Left lung (tissue), 10 donors: ENCODE measurements around the gene EGFL7. TPM values are rescaled to one million over a fixed set of nuclear protein-coding genes. Genes with fewer than 3 reads are reported as not detected.

Experiments
- ATAC-seq: fragments of 200-7000 bp; cut with Tn5 transposase; one replicate; pipeline ENCODE4 v1.9.1; 2020; ENCODE audit warnings: moderate library complexity
- DNase-seq, 4 donors: peaks; one replicate each; pipeline ENCODE4 v3.0.0-alpha.2; 2013 to 2020
- H3K27ac ChIP-seq, 2 donors: fragments of 200-600 bp; sonication (generic) in 1 of 2; one replicate each; pipeline versions ENCODE4 v1.5.0 to v1.8.0; 2020 to 2021
- H3K27me3 ChIP-seq, 2 donors: fragments of 200-600 bp; sonication (generic) in 1 of 2; one replicate each; pipeline versions ENCODE4 v1.5.0 to v1.8.0; 2020 to 2021
- H3K36me3 ChIP-seq, 2 donors: fragments of 200-600 bp; sonication (generic) in 1 of 2; one replicate each; pipeline versions ENCODE4 v1.5.0 to v1.8.0; 2020 to 2021
- H3K4me1 ChIP-seq, 2 donors: fragments of 200-600 bp; one replicate each; pipeline ENCODE4 v1.8.0; 2021
- H3K4me3 ChIP-seq, 2 donors: fragments of 200-600 bp; sonication (generic) in 1 of 2; one replicate each; pipeline versions ENCODE4 v1.5.0 to v1.8.0; 2020 to 2021; ENCODE audit warnings: mild to moderate bottlenecking in 1 of 2
- H3K9me3 ChIP-seq, 2 donors: fragments of 200-600 bp; sonication (generic) in 1 of 2; one replicate each; pipeline versions ENCODE4 v1.5.0 to v1.8.0; 2020 to 2021
- intact Hi-C, 2 donors: fragments of 100-400 bp; cut with DNase I; formaldehyde crosslinking; loops; one replicate each; pipeline versions ENCODE4 v1.11.2 to v1.14.2; 2022
- microRNA-seq, 2 donors: library from miRNA; unstranded; fragments of <30 nt; microRNA quantifications; one replicate each; pipeline ENCODE4, GENCODE V29; 2019
- polyA plus RNA-seq, 6 donors: library from polyadenylated mRNA; unstranded; fragments of 120-200 nt; gene quantifications; one replicate each; pipeline ENCODE4 v1.2.1, GENCODE V29; 2013; ENCODE audit not compliant: insufficient read length in 6 of 6
- total RNA-seq, 2 donors: library from RNA; stranded (reverse); fragmentation: NEBNext Ultra II Directional; extraction: Animal tissue kit (Norgen Biotek cat#: 25700); gene quantifications; one replicate each; pipeline ENCODE4 v1.2.1, GENCODE V29; 2021
- TF ChIP-seq, protein P1 (sequence below), 2 donors: fragments of 200-600 bp; sonication (generic) in 1 of 2; IDR thresholded peaks; one replicate each; pipeline versions ENCODE4 v1.5.0 to v1.8.0; 2021; ENCODE audit warnings: antibody characterized with exemption in 2 of 2
- donor health status: DM: no; HTN: yes; CAD: no.
- donor health status: DM: no; HTN: no; CAD: no.

Gene EGFL7
- total and polyA plus RNA-seq, 8 donors = 65.7 to 165 (median 101) TPM

- intact Hi-C loops = no loop called here
- ATAC-seq = peak; percentile 2
- Histone ChIP-seq H3K27ac (peak overlapping the region in 1 of 2 donors; percentile 64), H3K36me3 (peaks cover 0 to 49% of the 10 kb centered on the region in 2 donors), H3K4me1 (peaks cover 6 to 82% of the 10 kb centered on the region in 2 donors), H3K4me3 (no peak overlapping the region), H3K9me3 (no peaks in the 10 kb centered on the region), H3K27me3 (peaks cover 0 to 14% of the 10 kb centered on the region in 2 donors)
- TF ChIP-seq, protein P1, sequence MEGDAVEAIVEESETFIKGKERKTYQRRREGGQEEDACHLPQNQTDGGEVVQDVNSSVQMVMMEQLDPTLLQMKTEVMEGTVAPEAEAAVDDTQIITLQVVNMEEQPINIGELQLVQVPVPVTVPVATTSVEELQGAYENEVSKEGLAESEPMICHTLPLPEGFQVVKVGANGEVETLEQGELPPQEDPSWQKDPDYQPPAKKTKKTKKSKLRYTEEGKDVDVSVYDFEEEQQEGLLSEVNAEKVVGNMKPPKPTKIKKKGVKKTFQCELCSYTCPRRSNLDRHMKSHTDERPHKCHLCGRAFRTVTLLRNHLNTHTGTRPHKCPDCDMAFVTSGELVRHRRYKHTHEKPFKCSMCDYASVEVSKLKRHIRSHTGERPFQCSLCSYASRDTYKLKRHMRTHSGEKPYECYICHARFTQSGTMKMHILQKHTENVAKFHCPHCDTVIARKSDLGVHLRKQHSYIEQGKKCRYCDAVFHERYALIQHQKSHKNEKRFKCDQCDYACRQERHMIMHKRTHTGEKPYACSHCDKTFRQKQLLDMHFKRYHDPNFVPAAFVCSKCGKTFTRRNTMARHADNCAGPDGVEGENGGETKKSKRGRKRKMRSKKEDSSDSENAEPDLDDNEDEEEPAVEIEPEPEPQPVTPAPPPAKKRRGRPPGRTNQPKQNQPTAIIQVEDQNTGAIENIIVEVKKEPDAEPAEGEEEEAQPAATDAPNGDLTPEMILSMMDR (IDR thresholded peaks at IDR 0.05) = no peak
- DNase-seq = peak in 1 of 4 donors; percentile 70
These were observed 57.7 kb downstream of the EGFL7 start for GRCh38 chr9:136720251-136720897.

- no peak overlapping the region for H3K4me3 ChIP-seq
- H3K9me3 ChIP-seq = no peaks in the 10 kb centered on the region
- H3K4me1 ChIP-seq = peaks cover 11 to 82% of the 10 kb centered on the region in 2 donors
- TF ChIP-seq, protein P1 (IDR thresholded peaks at IDR 0.05) = no peak
- ATAC-seq = no peak
- DNase-seq = peak in 1 of 4 donors; percentile 71
- intact Hi-C loops = no loop called here
- H3K27ac ChIP-seq = peak overlapping the region in 1 of 2 donors; percentile 64
- peaks cover 0 to 54% of the 10 kb centered on the region in 2 donors for H3K36me3 ChIP-seq
- peaks cover 0 to 11% of the 10 kb centered on the region in 2 donors for H3K27me3 ChIP-seq
These were observed 58.2 kb downstream of the EGFL7 start for GRCh38 chr9:136720898-136721338.

DNA sequence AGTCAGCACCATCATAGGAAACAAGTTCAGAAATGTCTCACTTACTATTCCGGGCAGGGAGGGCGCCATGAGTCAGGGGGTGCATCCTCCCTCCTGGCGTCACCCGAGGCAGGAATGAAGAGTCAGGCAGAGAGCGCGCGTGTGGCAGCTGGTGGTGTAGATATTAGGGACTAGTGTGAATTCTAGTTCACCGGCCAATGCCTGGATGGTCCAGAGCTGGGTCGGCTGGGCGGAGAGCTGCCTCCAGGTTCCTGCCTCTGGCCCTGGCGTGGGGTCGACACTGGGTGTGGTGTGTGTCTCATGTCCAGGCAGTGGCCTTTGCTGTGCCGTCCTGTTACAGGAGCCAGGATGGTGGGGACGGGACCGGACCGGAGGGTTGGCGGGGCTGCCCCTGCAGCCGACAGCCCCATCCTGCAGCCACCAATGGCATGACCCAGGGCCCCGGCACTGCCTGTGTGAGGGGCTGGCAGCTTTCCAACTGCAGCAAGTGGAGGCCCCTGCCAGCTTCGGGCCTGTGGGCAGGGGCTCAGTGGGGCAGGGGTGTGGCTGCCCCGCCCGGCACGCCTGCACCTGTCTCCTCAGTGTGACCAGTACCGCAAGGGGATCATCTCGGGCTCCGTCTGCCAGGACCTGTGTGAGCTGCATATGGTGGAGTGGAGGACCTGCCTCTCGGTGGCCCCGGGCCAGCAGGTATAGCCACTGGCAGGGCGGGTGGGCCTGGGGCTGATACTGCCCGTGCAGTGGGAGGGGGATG lies 58.8 kb downstream of the EGFL7 start:
- Histone ChIP-seq H3K9me3 (no peaks in the 10 kb centered on the region), H3K4me3 (no peak overlapping the region), H3K27me3 (peaks cover 0 to 11% of the 10 kb centered on the region in 2 donors), H3K4me1 (peaks cover 17 to 82% of the 10 kb centered on the region in 2 donors), H3K36me3 (peaks cover 0 to 60% of the 10 kb centered on the region in 2 donors), H3K27ac (peak overlapping the region in 1 of 2 donors; percentile 64)
- intact Hi-C loops = no loop called here
- ATAC-seq (no peak), DNase-seq (peak in 1 of 4 donors; percentile 74)
- TF ChIP-seq, protein P1 (IDR thresholded peaks at IDR 0.05) = no peak

Small RNA genes lying within 50 kb of the gene (microRNA-seq; reads per million reads assigned to microRNA genes)
- gene MIR126 = 199,067 to 330,528 reads per million in 2 donors

Other genes starting within 250 kb of the EGFL7 start
- 10 to 100 TPM; 12.0 TPM for gene INPP5E, start 223.1 kb upstream of the EGFL7 start, total RNA-seq
- 10 to 100 TPM; 11.4 to 19.8 (median 14.3) TPM for gene INPP5E, start 223.1 kb upstream of the EGFL7 start, polyA plus RNA-seq
- gene SEC16A, start 179.9 kb upstream of the EGFL7 start, total RNA-seq = 10 to 100 TPM; 77.8 to 79.5 TPM
- gene SEC16A, start 179.9 kb upstream of the EGFL7 start, polyA plus RNA-seq = 10 to 100 TPM; 51.2 to 69.4 (median 56.5) TPM
- gene NOTCH1, start 116.9 kb upstream of the EGFL7 start, total RNA-seq = 100 to 1,000 TPM in 1 of 2 donors, 10 to 100 TPM in 1; 65.1 to 102 TPM
- gene NOTCH1, start 116.9 kb upstream of the EGFL7 start, polyA plus RNA-seq = 10 to 100 TPM; 21.7 to 41.7 (median 30.4) TPM
- gene AGPAT2, start 24.5 kb downstream of the EGFL7 start, total RNA-seq = 100 to 1,000 TPM; 127 to 170 TPM
- 10 to 100 TPM; 24.9 to 48.3 (median 31.9) TPM for gene AGPAT2, start 24.5 kb downstream of the EGFL7 start, polyA plus RNA-seq
- 10 to 100 TPM; 12.6 to 12.7 TPM for gene DIPK1B, start 49.7 kb downstream of the EGFL7 start, total RNA-seq
- 10 to 100 TPM; 23.7 to 37.4 (median 30.6) TPM for gene DIPK1B, start 49.7 kb downstream of the EGFL7 start, polyA plus RNA-seq
- 10 to 100 TPM in 1 of 2 donors, under 1 TPM in 1; 0.32 to 10.0 TPM for gene LCN10, start 80.0 kb downstream of the EGFL7 start, total RNA-seq
- under 1 TPM in 4 of 6 donors, not detected in 2; 0.11 to 0.44 (median 0.21) TPM for gene LCN10, start 80.0 kb downstream of the EGFL7 start, polyA plus RNA-seq
- 10 to 100 TPM in 1 of 2 donors, under 1 TPM in 1; 0.38 to 18.9 TPM for gene LCN6, start 85.6 kb downstream of the EGFL7 start, total RNA-seq
- gene LCN6, start 85.6 kb downstream of the EGFL7 start, polyA plus RNA-seq = not detected
- gene LCN8, start 95.3 kb downstream of the EGFL7 start, total RNA-seq = not detected
- gene LCN8, start 95.3 kb downstream of the EGFL7 start, polyA plus RNA-seq = not detected
- gene LCN15, start 101.6 kb downstream of the EGFL7 start, total RNA-seq = not detected
- under 1 TPM in 5 of 6 donors, not detected in 1; 0.06 to 0.18 (median 0.07) TPM for gene LCN15, start 101.6 kb downstream of the EGFL7 start, polyA plus RNA-seq
- 10 to 100 TPM; 74.3 to 76.6 TPM for gene TMEM141, start 128.4 kb downstream of the EGFL7 start, total RNA-seq
- gene TMEM141, start 128.4 kb downstream of the EGFL7 start, polyA plus RNA-seq = 10 to 100 TPM; 49.3 to 57.7 (median 52.8) TPM
- under 1 TPM in 1 of 2 donors, not detected in 1; 0.44 TPM for gene CCDC183, start 133.4 kb downstream of the EGFL7 start, total RNA-seq
- gene CCDC183, start 133.4 kb downstream of the EGFL7 start, polyA plus RNA-seq = 10 to 100 TPM in 4 of 6 donors, 1 to 10 TPM in 2; 5.3 to 11.7 (median 10.0) TPM
- 10 to 100 TPM; 75.9 to 80.8 TPM for gene RABL6, start 145.0 kb downstream of the EGFL7 start, total RNA-seq
- gene RABL6, start 145.0 kb downstream of the EGFL7 start, polyA plus RNA-seq = 10 to 100 TPM; 49.5 to 71.5 (median 56.1) TPM
- 1 to 10 TPM; 1.7 to 2.6 TPM for gene AJM1, start 179.6 kb downstream of the EGFL7 start, total RNA-seq
- gene AJM1, start 179.6 kb downstream of the EGFL7 start, polyA plus RNA-seq = 1 to 10 TPM in 4 of 6 donors, under 1 TPM in 2; 0.59 to 1.8 (median 1.1) TPM
- gene PHPT1, start 186.5 kb downstream of the EGFL7 start, total RNA-seq = 100 to 1,000 TPM; 118 to 151 TPM
- gene PHPT1, start 186.5 kb downstream of the EGFL7 start, polyA plus RNA-seq = 100 to 1,000 TPM in 2 of 6 donors, 10 to 100 TPM in 4; 66.1 to 124 (median 90.3) TPM
- gene MAMDC4, start 189.4 kb downstream of the EGFL7 start, total RNA-seq = 10 to 100 TPM; 14.7 to 16.0 TPM
- 1 to 10 TPM; 5.3 to 9.9 (median 7.4) TPM for gene MAMDC4, start 189.4 kb downstream of the EGFL7 start, polyA plus RNA-seq
- gene EDF1, start 203.4 kb downstream of the EGFL7 start, total RNA-seq = 100 to 1,000 TPM; 247 to 288 TPM
- 100 to 1,000 TPM; 339 to 408 (median 377) TPM for gene EDF1, start 203.4 kb downstream of the EGFL7 start, polyA plus RNA-seq
- 10 to 100 TPM; 17.2 to 22.4 TPM for gene TRAF2, start 223.6 kb downstream of the EGFL7 start, total RNA-seq
- 10 to 100 TPM; 12.4 to 16.3 (median 14.6) TPM for gene TRAF2, start 223.6 kb downstream of the EGFL7 start, polyA plus RNA-seq